NCI-H2227 treated with DMSO at 0.1 percent for 48 hours (cell line): ENCODE data around the gene AMPH.
"Not testable (repeated sequence)": the region's sequence is repeated elsewhere in the genome, so short reads cannot be mapped to it uniquely, and the experiment has no call there.

ENCODE experiments used
- DNase-seq: peaks from one replicate; lab custom pipeline; 2025; lab: John Stamatoyannopoulos, UW

AMPH gene

GRCh38 chr7:38350777-38351176, 280.4 kb downstream of the AMPH start:
- not testable (repeated sequence) for DNase-seq

- DNase-seq: not testable (repeated sequence)
These were observed 281.1 kb downstream of the AMPH start for GRCh38 chr7:38349869-38350583.

GRCh38 chr7:38349126-38349795, 281.9 kb downstream of the AMPH start:
- not testable (repeated sequence) for DNase-seq

GRCh38 chr7:38345299-38346172, 285.6 kb downstream of the AMPH start:
- DNase-seq: not testable (repeated sequence)

- not testable (repeated sequence) for DNase-seq
These were observed 286.4 kb downstream of the AMPH start for GRCh38 chr7:38344741-38345140.

GRCh38 chr7:38342135-38342534, 289.0 kb downstream of the AMPH start:
- DNase-seq: not testable (repeated sequence)

- DNase-seq: not testable (repeated sequence)
These were observed 289.9 kb downstream of the AMPH start for GRCh38 chr7:38341172-38341705.

GRCh38 chr7:38339953-38340819, 291.0 kb downstream of the AMPH start:
- no peak for DNase-seq

GRCh38 chr7:38336148-38336515, 295.0 kb downstream of the AMPH start:
- DNase-seq: not testable (repeated sequence)

GRCh38 chr7:38335492-38336147, 295.6 kb downstream of the AMPH start:
- no peak for DNase-seq

- DNase-seq: no peak
These were observed 296.1 kb downstream of the AMPH start for GRCh38 chr7:38335128-38335491.

- DNase-seq: no peak
These were observed 297.0 kb downstream of the AMPH start for GRCh38 chr7:38334163-38334562.
